Gastrocnemius medialis (tissue), 4 donors: Measurements from ENCODE around the gene EXTL1. TPM values are rescaled to one million over a fixed set of nuclear protein-coding genes. Genes with fewer than 3 reads are reported as not detected.

Source experiments
- ATAC-seq, 2 donors: fragments of 150-250 bp; one replicate each; pipeline ENCODE4 v1.9.1; 2016
- DNase-seq, 2 donors: peaks; one replicate each; pipeline ENCODE4 v3.0.0-alpha.2; 2019
- H3K27ac ChIP-seq, 4 donors: fragments of 200-600 bp; sonication (generic); 1 replicate in 1 of 4; 2 replicates in 3 of 4; pipeline ENCODE4 v1.5.1; 2016 to 2018; ENCODE audit warnings: mild to moderate bottlenecking in 2 of 4, moderate library complexity in 1 of 4
- H3K27me3 ChIP-seq, 3 donors: fragments of 200-600 bp; sonication (generic) in 2 of 3; 1 replicate in 1 of 3; 2 replicates in 2 of 3; pipeline versions ENCODE4 v1.5.1 to v1.6.0; 2016 to 2019; ENCODE audit warnings: mild to moderate bottlenecking in 1 of 3, moderate library complexity in 1 of 3
- H3K36me3 ChIP-seq, 2 donors: fragments of 200-600 bp; sonication (generic) in 1 of 2; one replicate each; pipeline ENCODE4 v1.5.1; 2017 to 2018
- H3K4me1 ChIP-seq, 2 donors: fragments of 200-600 bp; sonication (generic) in 1 of 2; one replicate each; pipeline ENCODE4 v1.5.1; 2016 to 2017; ENCODE audit warnings: mild to moderate bottlenecking in 2 of 2
- H3K4me3 ChIP-seq, 4 donors: fragments of 200-600 bp; sonication (generic) in 3 of 4; 1 replicate in 1 of 4; 2 replicates in 3 of 4; pipeline ENCODE4 v1.5.1; 2016 to 2019; ENCODE audit warnings: mild to moderate bottlenecking in 2 of 4
- H3K9me3 ChIP-seq, 3 donors: fragments of 200-600 bp; sonication (generic) in 2 of 3; 1 replicate in 1 of 3; 2 replicates in 2 of 3; pipeline ENCODE4 v1.5.1; 2016 to 2019
- POLR2A ChIP-seq, 2 donors: fragments of 450-650 bp; IDR thresholded peaks; one replicate each; pipeline ENCODE4 v1.6.1; 2017; ENCODE audit warnings: antibody characterized with exemption in 2 of 2, mild to moderate bottlenecking in 2 of 2, moderate library complexity in 2 of 2
- in situ Hi-C, 4 donors: fragments of 200-750 bp; cut with MboI; loops; one replicate each; pipeline versions ENCODE4 v1.15.0 to v1.8.0; 2017; ENCODE audit warnings: low sequenced_read_pairs in 4 of 4
- intact Hi-C: fragments of 100-400 bp; cut with DNase I; formaldehyde crosslinking; loops from one replicate; pipeline ENCODE4 v1.15.1; 2023; ENCODE audit warnings: low total_unique reads
- total RNA-seq, 4 donors: library from RNA; depleted of rRNA; stranded (reverse); fragments of >200 nt; gene quantifications; one replicate each; pipeline versions ENCODE4 v1.1.0 to v1.2.3, GENCODE V29; 2016
- TF ChIP-seq, protein P1 (sequence below), 5 experiments: fragments of 450-650 bp in 3 of 5; fragments of 200-600 bp in 2 of 5; sonication (generic) in 2 of 5; IDR thresholded peaks in 4 of 5; conservative IDR thresholded peaks in 1 of 5; 1 replicate in 4 of 5; 2 replicates in 1 of 5; pipeline ENCODE4 v1.5.1; 2016 to 2019; ENCODE audit warnings: antibody characterized with exemption in 5 of 5, mild to moderate bottlenecking in 3 of 5, moderate library complexity in 3 of 5

EXTL1 gene
- total RNA-seq, 4 donors from 2014 or later: 0.33 to 0.95 TPM; not detected in 2

DNA sequence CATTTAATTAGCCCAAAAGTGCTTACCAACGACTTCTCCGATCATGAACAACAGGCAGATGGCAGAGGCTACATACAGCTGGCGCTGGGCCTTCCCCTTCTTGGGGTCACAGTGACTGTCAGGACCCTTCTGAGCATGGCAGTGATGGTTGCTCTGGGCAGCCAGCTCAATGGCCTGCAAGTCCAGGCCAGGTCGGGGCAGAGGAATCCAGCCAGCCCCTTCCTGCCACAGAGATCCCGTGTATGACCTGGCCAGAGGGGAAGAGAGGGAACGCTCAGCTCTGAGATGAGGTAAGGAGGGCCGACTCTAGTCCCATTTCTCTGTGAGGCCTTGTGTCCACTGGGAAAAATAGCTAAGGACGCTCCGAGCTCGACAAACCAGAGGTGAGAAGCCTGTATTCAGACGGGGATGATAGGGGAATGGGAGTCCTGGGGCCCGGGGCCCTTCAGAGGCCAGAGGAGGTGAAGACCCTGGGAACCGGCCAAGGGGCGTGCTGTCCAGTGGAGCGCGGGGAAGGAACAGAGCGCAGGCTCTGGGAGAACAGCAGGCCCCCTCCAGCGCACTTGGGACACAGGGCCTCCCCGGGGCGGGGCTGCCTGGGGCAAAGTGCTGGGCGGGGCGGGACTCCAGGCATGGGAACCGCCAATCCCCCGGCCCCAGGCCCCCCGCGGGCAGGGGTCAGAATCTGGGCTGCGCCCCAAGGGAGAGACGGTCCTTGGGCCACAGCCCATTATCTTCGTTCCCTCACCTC is 23.6 kb downstream of the EXTL1 start:
- intact Hi-C loops: no loop called here
- H3K27ac ChIP-seq: peak overlapping the region; percentile 88 to 96 (median 94)
- H3K4me3 ChIP-seq: peak overlapping the region in 3 of 4 donors; percentile 39 to 42 (median 41)
- peaks cover 0 to 6% (median 0%) of the 10 kb centered on the region in 3 donors for H3K27me3 ChIP-seq
- H3K9me3 ChIP-seq: no peaks in the 10 kb centered on the region
- no peak for ATAC-seq
- H3K36me3 ChIP-seq: no peaks in the 10 kb centered on the region
- peaks cover 14% of the 10 kb centered on the region in 2 donors for H3K4me1 ChIP-seq
- in situ Hi-C loops: loop anchor here in 1 of 4 donors (25.0 kb wide), 1 partner anchor 117 kb away; the partner anchor contains the start of genes C1orf232, FAM110D, ZNF593 and ZNF593OS
- no peak for TF ChIP-seq POLR2A (IDR thresholded peaks at IDR 0.05)
- TF ChIP-seq, protein P1, sequence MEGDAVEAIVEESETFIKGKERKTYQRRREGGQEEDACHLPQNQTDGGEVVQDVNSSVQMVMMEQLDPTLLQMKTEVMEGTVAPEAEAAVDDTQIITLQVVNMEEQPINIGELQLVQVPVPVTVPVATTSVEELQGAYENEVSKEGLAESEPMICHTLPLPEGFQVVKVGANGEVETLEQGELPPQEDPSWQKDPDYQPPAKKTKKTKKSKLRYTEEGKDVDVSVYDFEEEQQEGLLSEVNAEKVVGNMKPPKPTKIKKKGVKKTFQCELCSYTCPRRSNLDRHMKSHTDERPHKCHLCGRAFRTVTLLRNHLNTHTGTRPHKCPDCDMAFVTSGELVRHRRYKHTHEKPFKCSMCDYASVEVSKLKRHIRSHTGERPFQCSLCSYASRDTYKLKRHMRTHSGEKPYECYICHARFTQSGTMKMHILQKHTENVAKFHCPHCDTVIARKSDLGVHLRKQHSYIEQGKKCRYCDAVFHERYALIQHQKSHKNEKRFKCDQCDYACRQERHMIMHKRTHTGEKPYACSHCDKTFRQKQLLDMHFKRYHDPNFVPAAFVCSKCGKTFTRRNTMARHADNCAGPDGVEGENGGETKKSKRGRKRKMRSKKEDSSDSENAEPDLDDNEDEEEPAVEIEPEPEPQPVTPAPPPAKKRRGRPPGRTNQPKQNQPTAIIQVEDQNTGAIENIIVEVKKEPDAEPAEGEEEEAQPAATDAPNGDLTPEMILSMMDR (IDR thresholded peaks at IDR 0.05 in 4 of 5, conservative IDR thresholded peaks at IDR 0.05 in 1 of 5): no peak
- peak in 1 of 2 donors; percentile 61 for DNase-seq

DNA sequence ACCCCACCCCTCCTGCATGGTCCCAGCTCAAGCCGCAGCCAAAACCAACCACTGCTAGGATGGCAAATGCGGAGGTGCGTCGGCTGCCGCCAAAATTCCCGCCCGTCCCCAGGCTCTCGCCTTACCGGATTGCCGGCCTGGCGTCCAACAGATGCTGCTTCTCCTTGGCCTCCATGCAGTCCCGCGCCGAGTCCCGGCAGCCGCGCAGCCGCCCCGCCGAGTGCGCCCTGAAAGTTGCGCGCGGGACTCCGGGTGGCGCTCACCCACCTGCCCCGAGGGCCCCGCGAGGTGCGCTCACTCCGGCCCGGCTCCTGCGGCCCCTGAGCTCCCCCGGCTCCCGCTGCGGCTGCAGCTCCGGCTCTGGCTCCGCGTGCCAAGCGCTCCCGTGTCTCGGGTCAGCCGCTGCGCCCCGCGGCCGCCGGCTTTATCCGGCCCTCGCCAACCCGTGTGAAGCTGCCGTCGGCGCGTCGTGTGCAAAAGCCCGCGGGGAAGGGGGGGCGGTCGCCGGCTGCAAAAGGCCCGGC is 24.2 kb downstream of the EXTL1 start, which contains the start of gene SLC30A2:
SLC30A2 (minus strand) TSS at position 397 of the 524 bp plus-strand sequence; CDS start at position 175, 222 bp downstream.
- Histone ChIP-seq H3K4me3 (peak within 1 kb of the TSS; percentile 39 to 43 (median 42)), H3K27ac (peak within 1 kb of the TSS; percentile 88 to 96 (median 94)), H3K4me1 (peaks cover 14% of the 10 kb centered on the region in 2 donors), H3K27me3 (peaks cover 0 to 6% (median 0%) of the 10 kb centered on the region in 3 donors), H3K9me3 (no peaks in the 10 kb centered on the region), H3K36me3 (no peaks in the 10 kb centered on the region)
- ATAC-seq: no peak
- DNase-seq: peak in 1 of 2 donors; percentile 55
- intact Hi-C loops (no loop called here), in situ Hi-C loops (loop anchor here in 1 of 4 donors (25.0 kb wide), 1 partner anchor 117 kb away; the partner anchor contains the start of genes C1orf232, FAM110D, ZNF593 and ZNF593OS)
- TF ChIP-seq POLR2A (IDR thresholded peaks at IDR 0.05): peak; percentile 55 to 56
- TF ChIP-seq, protein P1 (IDR thresholded peaks at IDR 0.05 in 4 of 5, conservative IDR thresholded peaks at IDR 0.05 in 1 of 5): no peak

DNA sequence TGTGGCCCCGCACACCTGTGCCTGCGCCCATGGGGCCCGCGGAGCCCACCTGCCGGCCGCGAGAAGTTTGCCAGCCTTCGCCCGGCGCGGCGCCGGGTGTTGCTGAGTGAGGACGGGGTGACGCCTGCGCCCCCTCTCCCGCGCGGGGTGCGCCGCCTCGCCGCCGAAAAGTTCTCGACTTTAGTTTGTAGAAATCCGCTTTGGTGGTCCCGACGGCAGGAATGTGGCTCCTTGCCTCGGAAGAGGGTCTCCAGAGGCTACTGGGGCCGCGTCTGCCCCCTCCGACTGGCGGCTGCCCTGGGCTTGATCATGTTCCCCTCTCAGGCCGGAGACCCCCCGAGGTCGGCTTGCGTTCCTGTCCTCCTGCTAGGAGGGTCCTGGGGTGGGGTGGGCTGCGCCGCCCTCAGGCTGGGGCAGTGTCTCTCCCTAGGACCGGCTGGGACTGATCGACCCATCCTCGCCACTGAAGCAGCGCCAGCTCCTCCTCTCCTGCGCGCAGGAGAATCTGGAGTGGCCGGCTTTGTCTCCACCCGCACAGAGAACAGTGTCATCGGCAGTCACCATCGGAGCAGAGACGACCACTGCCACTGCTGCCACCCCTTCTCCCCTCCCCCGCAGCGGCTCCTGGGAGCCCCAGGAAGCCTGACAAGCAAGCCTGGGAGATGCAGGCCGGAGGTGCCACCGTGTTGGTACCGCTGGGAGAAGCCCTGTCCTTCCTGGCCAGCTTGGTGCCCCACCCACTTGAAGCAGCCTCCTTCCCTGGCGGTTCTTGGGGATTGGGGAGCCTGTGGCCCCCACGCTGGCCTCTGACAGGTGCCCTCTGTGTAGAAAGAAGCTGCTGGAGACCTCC is 24.9 kb downstream of the EXTL1 start:
- Histone ChIP-seq H3K4me1 (peaks cover 14% of the 10 kb centered on the region in 2 donors), H3K4me3 (peak overlapping the region; percentile 39 to 43 (median 42)), H3K27me3 (peaks cover 0 to 6% (median 0%) of the 10 kb centered on the region in 3 donors), H3K9me3 (no peaks in the 10 kb centered on the region), H3K36me3 (no peaks in the 10 kb centered on the region), H3K27ac (peak overlapping the region; percentile 88 to 96 (median 94))
- DNase-seq (peak; percentile 45 to 64), ATAC-seq (peak in 1 of 2 donors; percentile 2)
- in situ Hi-C loops (loop anchor here in 1 of 4 donors (25.0 kb wide), 1 partner anchor 116 kb away; the partner anchor contains the start of genes C1orf232, FAM110D, ZNF593 and ZNF593OS), intact Hi-C loops (no loop called here)
- TF ChIP-seq POLR2A (IDR thresholded peaks at IDR 0.05): no peak
- TF ChIP-seq, protein P1 (IDR thresholded peaks at IDR 0.05 in 4 of 5, conservative IDR thresholded peaks at IDR 0.05 in 1 of 5): no peak

GRCh38 chr1:26047278-26047874 is 25.8 kb downstream of the EXTL1 start:
- peaks cover 0 to 7% of the 10 kb centered on the region in 2 donors for H3K36me3 ChIP-seq
- H3K27me3 ChIP-seq: peaks cover 0 to 6% (median 0%) of the 10 kb centered on the region in 3 donors
- H3K27ac ChIP-seq: peak overlapping the region; percentile 88 to 96 (median 94)
- in situ Hi-C loops (loop anchor here in 1 of 4 donors (25.0 kb wide), 1 partner anchor 115 kb away; the partner anchor contains the start of genes C1orf232, FAM110D, ZNF593 and ZNF593OS), intact Hi-C loops (no loop called here)
- no peak for ATAC-seq
- TF ChIP-seq, protein P1 (IDR thresholded peaks at IDR 0.05 in 4 of 5, conservative IDR thresholded peaks at IDR 0.05 in 1 of 5): no peak
- TF ChIP-seq POLR2A (IDR thresholded peaks at IDR 0.05): no peak
- no peaks in the 10 kb centered on the region for H3K9me3 ChIP-seq
- no peak for DNase-seq
- no peak overlapping the region for H3K4me3 ChIP-seq
- peaks cover 14% of the 10 kb centered on the region in 2 donors for H3K4me1 ChIP-seq
